RWPE1 (cell line): ENCODE data around the gene CLDN19.

Experiments
- CTCF ChIA-PET: fragments of 350-600 bp; sonication (Branson Sonifier 250); formaldehyde crosslinking; extraction: SDS; loops from one replicate; lab custom pipeline; 2021; lab: Yijun Ruan, JAX
- POLR2A ChIA-PET: fragments of 400-600 bp; formaldehyde crosslinking; extraction: SDS; loops from one replicate; lab custom pipeline; 2020; ENCODE audit warnings: antibody characterized with exemption; ENCODE audit not compliant: low non-redundant PET; lab: Yijun Ruan, JAX
- DNase-seq: peaks from one replicate; pipeline ENCODE4 v3.0.0; 2012; ENCODE audit warnings: low spot score
- H3K27ac ChIP-seq: fragments of 450-650 bp; 2 replicates; pipeline ENCODE4 v1.5.1; 2017
- CTCF ChIP-seq: fragments of 450-650 bp; conservative IDR thresholded peaks from 2 replicates; pipeline ENCODE4 v1.5.1; 2017; ENCODE audit warnings: low read depth, mild to moderate bottlenecking

Gene CLDN19

GRCh38 chr1:42684139-42684538, 55.9 kb downstream of the CLDN19 start:
- TF ChIP-seq CTCF, result no peak
- POLR2A ChIA-PET, result no interaction called here
- no peak for DNase-seq
- CTCF ChIA-PET, result no interaction called here
- H3K27ac ChIP-seq, result no peak overlapping the region
